SK-N-SH treated with all-trans-retinoic acid at 6 μM for 48 hours (cell line): ENCODE measurements around the gene FLT1.

Experiments used
- ATAC-seq: fragments of 200-7000 bp; cut with Tn5 transposase; 3 replicates; pipeline ENCODE4 v1.9.1; 2020; ENCODE audit warnings: mild to moderate bottlenecking, moderate library complexity
- BACH2 ChIP-seq: fragments of 250-450 bp; sonication (Bioruptor Pico); IDR thresholded peaks from 2 replicates; pipeline ENCODE4 v1.9.0; 2021; ENCODE audit warnings: mild to moderate bottlenecking, borderline replicate concordance
- CSDC2 ChIP-seq: fragments of 250-450 bp; sonication (Bioruptor Pico); IDR thresholded peaks from 2 replicates; pipeline ENCODE4 v1.5.0; 2020; ENCODE audit warnings: mild to moderate bottlenecking, moderate library complexity
- ESRRG ChIP-seq: fragments of 250-450 bp; sonication (Bioruptor Pico); IDR thresholded peaks from 2 replicates; pipeline ENCODE4 v1.6.1; 2021; ENCODE audit warnings: mild to moderate bottlenecking
- GLIS3 ChIP-seq: fragments of 250-450 bp; sonication (Bioruptor Pico); IDR thresholded peaks from 2 replicates; pipeline ENCODE4 v1.5.0; 2020; ENCODE audit warnings: mild to moderate bottlenecking, moderate library complexity
- ISL1 ChIP-seq: fragments of 250-450 bp; sonication (Bioruptor Pico); IDR thresholded peaks from 2 replicates; pipeline ENCODE4 v2.1.2; 2022; ENCODE audit warnings: mild to moderate bottlenecking, moderate library complexity
- OSR1 ChIP-seq: fragments of 250-450 bp; sonication (Bioruptor Pico); IDR thresholded peaks from 2 replicates; pipeline ENCODE4 v1.8.0; 2022; ENCODE audit warnings: moderate library complexity, mild to moderate bottlenecking, inconsistent platforms
- PATZ1 ChIP-seq: fragments of 250-450 bp; sonication (Bioruptor Pico); IDR thresholded peaks from 2 replicates; pipeline ENCODE4 v1.8.0; 2020; ENCODE audit warnings: mild to moderate bottlenecking, moderate library complexity, borderline replicate concordance
- RARB ChIP-seq: fragments of 250-450 bp; sonication (Bioruptor Pico); IDR thresholded peaks from 2 replicates; pipeline ENCODE4 v1.8.0; 2021; ENCODE audit warnings: mild to moderate bottlenecking, moderate library complexity
- TCF4 ChIP-seq: fragments of 250-450 bp; sonication (Bioruptor Pico); IDR thresholded peaks from 2 replicates; pipeline ENCODE4 v1.8.0; 2021; ENCODE audit warnings: mild to moderate bottlenecking, moderate library complexity, borderline replicate concordance
- TOX ChIP-seq: fragments of 250-450 bp; sonication (Bioruptor Pico); IDR thresholded peaks from 2 replicates; pipeline ENCODE4 v1.8.0; 2021; ENCODE audit warnings: mild to moderate bottlenecking, moderate library complexity, borderline replicate concordance
- TSHZ2 ChIP-seq: fragments of 250-450 bp; sonication (Bioruptor Pico); IDR thresholded peaks from 2 replicates; pipeline ENCODE4 v1.5.0; 2020; ENCODE audit warnings: mild to moderate bottlenecking, moderate library complexity
- ZFP3 ChIP-seq: fragments of 250-450 bp; sonication (Bioruptor Pico); IDR thresholded peaks from 2 replicates; pipeline ENCODE4 v1.5.0; 2020; ENCODE audit warnings: mild to moderate bottlenecking, moderate library complexity
- ZFP30 ChIP-seq: fragments of 450-650 bp; formaldehyde crosslinking; IDR thresholded peaks from 2 replicates; pipeline ENCODE4 v1.5.0; 2022; ENCODE audit warnings: mild to moderate bottlenecking, moderate library complexity
- ZNF8 ChIP-seq: fragments of 450-650 bp; formaldehyde crosslinking; IDR thresholded peaks from 2 replicates; pipeline ENCODE4 v1.5.0; 2020; ENCODE audit warnings: mild to moderate bottlenecking, moderate library complexity
- TF ChIP-seq, protein P1 (sequence below): fragments of 250-450 bp; sonication (Bioruptor Pico); IDR thresholded peaks from 2 replicates; pipeline ENCODE4 v1.5.1; 2020; ENCODE audit warnings: low read depth, mild to moderate bottlenecking, moderate library complexity

The FLT1 gene

DNA sequence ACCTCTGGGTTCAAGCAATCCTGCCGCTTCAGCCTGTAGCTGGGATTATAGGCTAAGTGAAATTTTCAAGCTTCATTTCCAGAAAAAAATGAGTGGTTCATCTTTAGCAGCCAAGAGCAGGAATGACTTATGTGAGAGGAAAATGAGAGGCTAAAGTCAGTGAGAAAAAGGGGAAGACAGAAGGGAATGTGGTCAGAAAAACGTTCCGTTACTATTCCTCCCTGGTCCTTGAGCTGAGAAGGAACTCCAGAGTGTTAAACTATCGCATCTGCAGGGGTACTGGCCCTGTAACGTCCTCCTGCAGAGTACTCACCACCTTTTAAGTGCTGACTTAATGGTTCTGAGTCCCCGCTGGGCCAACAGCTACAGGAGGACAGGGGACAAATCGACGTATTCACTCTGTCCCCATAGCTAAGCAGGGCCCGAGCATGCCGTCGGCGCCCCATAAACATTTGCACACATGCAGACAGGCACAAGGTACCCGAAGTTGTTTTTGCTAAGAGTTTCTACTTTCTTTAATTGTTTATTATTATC lies 88.1 kb downstream of the FLT1 start:
- TF ChIP-seq ZFP3 (no peak), GLIS3 (no peak), PATZ1 (CRISPR knock-in tag) (no peak)
- TF ChIP-seq, protein P1, sequence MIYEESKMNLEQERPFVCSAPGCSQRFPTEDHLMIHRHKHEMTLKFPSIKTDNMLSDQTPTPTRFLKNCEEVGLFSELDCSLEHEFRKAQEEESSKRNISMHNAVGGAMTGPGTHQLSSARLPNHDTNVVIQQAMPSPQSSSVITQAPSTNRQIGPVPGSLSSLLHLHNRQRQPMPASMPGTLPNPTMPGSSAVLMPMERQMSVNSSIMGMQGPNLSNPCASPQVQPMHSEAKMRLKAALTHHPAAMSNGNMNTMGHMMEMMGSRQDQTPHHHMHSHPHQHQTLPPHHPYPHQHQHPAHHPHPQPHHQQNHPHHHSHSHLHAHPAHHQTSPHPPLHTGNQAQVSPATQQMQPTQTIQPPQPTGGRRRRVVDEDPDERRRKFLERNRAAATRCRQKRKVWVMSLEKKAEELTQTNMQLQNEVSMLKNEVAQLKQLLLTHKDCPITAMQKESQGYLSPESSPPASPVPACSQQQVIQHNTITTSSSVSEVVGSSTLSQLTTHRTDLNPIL (CRISPR knock-in tag), result no peak
- TF ChIP-seq, all 23 proteins: peak for 0
- no peak for ATAC-seq

- TF ChIP-seq TSHZ2 (CRISPR knock-in tag), result no peak
- TF ChIP-seq TCF4 (CRISPR knock-in tag), result no peak
- TF ChIP-seq, protein P1 (CRISPR knock-in tag), result no peak
- no peak for TF ChIP-seq ISL1
- no peak for TF ChIP-seq OSR1
- TF ChIP-seq TOX (CRISPR knock-in tag), result no peak
- TF ChIP-seq ZFP30 (CRISPR knock-in tag), result no peak
- TF ChIP-seq ZNF8 (CRISPR knock-in tag), result no peak
- no peak for ATAC-seq
Measured at GRCh38 chr13:28402057-28402381, 92.9 kb downstream of the FLT1 start.

GRCh38 chr13:28401303-28402056 lies 93.4 kb downstream of the FLT1 start:
- no peak for TF ChIP-seq CSDC2 (CRISPR knock-in tag)
- TF ChIP-seq ESRRG (CRISPR knock-in tag), result no peak
- TF ChIP-seq RARB (CRISPR knock-in tag), result no peak
- TF ChIP-seq, protein P1 (CRISPR knock-in tag), result no peak
- no peak for TF ChIP-seq BACH2 (CRISPR knock-in tag)
- TF ChIP-seq TOX (CRISPR knock-in tag), result no peak
- no peak for TF ChIP-seq GLIS3
- TF ChIP-seq ZFP30 (CRISPR knock-in tag), result no peak
- TF ChIP-seq TCF4 (CRISPR knock-in tag), result no peak
- no peak for TF ChIP-seq PATZ1 (CRISPR knock-in tag)
- TF ChIP-seq ZFP3, result no peak
- TF ChIP-seq TSHZ2 (CRISPR knock-in tag), result no peak
- peak; percentile 36 for ATAC-seq
